K562 (cell line): ENCODE data around the gene RPRML. TPM values are rescaled to one million over a fixed set of nuclear protein-coding genes. Genes with fewer than 3 reads are reported as not detected.

ENCODE experiments used
- ATAC-seq: fragments of 200-7000 bp; cut with Tn5 transposase; 3 replicates; pipeline ENCODE4 v1.9.1; 2020; ENCODE audit warnings: moderate library complexity
- BruUV-seq: library from RNA; stranded (reverse); fragments of 400-500 nt; replicated peaks from 2 replicates; lab custom pipeline; 2021; lab: Mats Ljungman, UMichigan
- CTCF ChIA-PET: fragments of 300-600 bp; formaldehyde crosslinking; extraction: SDS; loops from one replicate; lab custom pipeline; 2021; ENCODE audit warnings: low intra/inter-chr PET ratio; lab: Yijun Ruan, JAX
- POLR2A ChIA-PET: fragments of 300-600, 350-650 bp; sonication (Branson Sonifier 250); formaldehyde crosslinking; extraction: SDS; loops from one replicate; lab custom pipeline; 2021; ENCODE audit warnings: antibody characterized with exemption, inconsistent platforms; lab: Yijun Ruan, JAX
- DNase-seq, 4 experiments: peaks; one replicate each; pipeline versions ENCODE4 v3.0.0 to v3.0.0-alpha.2; 2011 to 2018; ENCODE audit warnings: low spot score in 3 of 4, mixed read lengths in 3 of 4; ENCODE audit errors: extremely low read depth in 1 of 4
- FAIRE-seq: peaks from 2 replicates; lab custom pipeline; 2011; peaks lifted over from hg19 to GRCh38; lab: Jason Lieb, UNC
- H2AFZ ChIP-seq: 2 replicates; pipeline ENCODE4 v1.6.0; 2011; ENCODE audit warnings: low read depth, low read length, control low read depth, inconsistent platforms
- H3K27ac ChIP-seq: fragments of 200-600 bp; 3 replicates; pipeline ENCODE4 v1.8.0; 2011; ENCODE audit warnings: low read depth, mild to moderate bottlenecking, control low read depth, inconsistent platforms, low read length, moderate library complexity, mixed read lengths; ENCODE audit errors: extremely low read depth
- H3K27me3 ChIP-seq, 2 experiments: fragments of 300-600 bp in 1 of 2; 2 replicates in 1 of 2; 3 replicates in 1 of 2; pipeline versions ENCODE4 v1.6.0 to v1.8.0; 2011; ENCODE audit warnings: inconsistent platforms in 2 of 2, low read length in 2 of 2, mild to moderate bottlenecking in 1 of 2, mixed read lengths in 1 of 2, moderate library complexity in 1 of 2; ENCODE audit not compliant: control insufficient read depth in 2 of 2, insufficient read depth in 2 of 2
- H3K36me3 ChIP-seq: fragments of 300-600 bp; 3 replicates; pipeline ENCODE4 v1.8.0; 2011; ENCODE audit warnings: mild to moderate bottlenecking, low read length, inconsistent platforms; ENCODE audit not compliant: control insufficient read depth, insufficient read depth
- H3K4me1 ChIP-seq, 2 experiments: fragments of 200-600 bp in 1 of 2; replicated peaks in 1 of 2; 2 replicates in 1 of 2; 3 replicates in 1 of 2; pipeline versions ENCODE4 v1.5.1 to v1.8.0; 2011; ENCODE audit warnings: inconsistent platforms in 2 of 2, low read length in 2 of 2, mild to moderate bottlenecking in 1 of 2, mixed read lengths in 1 of 2, moderate library complexity in 1 of 2; ENCODE audit not compliant: control insufficient read depth in 2 of 2, insufficient read depth in 2 of 2
- H3K4me2 ChIP-seq: 2 replicates; pipeline ENCODE4 v1.6.1; 2011; ENCODE audit warnings: low read length, control low read depth, inconsistent platforms, mixed read lengths; ENCODE audit not compliant: insufficient read depth
- H3K4me3 ChIP-seq: fragments of 200-600 bp; sonication (generic), shearing (Covaris generic); 2 replicates; pipeline ENCODE4 v1.5.1; 2016; ENCODE audit warnings: control low read depth, inconsistent platforms
- H3K79me2 ChIP-seq: fragments of 200-600 bp; 3 replicates; pipeline ENCODE4 v1.8.0; 2011; ENCODE audit warnings: low read length, inconsistent platforms; ENCODE audit not compliant: control insufficient read depth, insufficient read depth
- H3K9ac ChIP-seq, 2 experiments: 2 replicates each; pipeline versions ENCODE4 v1.6.0 to v1.6.1; 2011; ENCODE audit warnings: low read depth in 2 of 2, low read length in 2 of 2, control low read depth in 1 of 2, inconsistent platforms in 1 of 2, mild to moderate bottlenecking in 1 of 2, mixed read lengths in 1 of 2; ENCODE audit not compliant: insufficient read depth in 1 of 2
- H3K9me1 ChIP-seq: one replicate; pipeline ENCODE4 v1.6.0; 2011; ENCODE audit warnings: inconsistent platforms, mild to moderate bottlenecking, low read length, moderate library complexity; ENCODE audit not compliant: control insufficient read depth, insufficient read depth
- H3K9me3 ChIP-seq: replicated peaks from 2 replicates; pipeline ENCODE4 v1.5.1; 2011; ENCODE audit warnings: low read depth, low read length, inconsistent platforms; ENCODE audit not compliant: control insufficient read depth, insufficient read depth
- H4K20me1 ChIP-seq: replicated peaks from 2 replicates; pipeline ENCODE4 v1.6.1; 2011; ENCODE audit warnings: low read length, inconsistent platforms, mixed read lengths; ENCODE audit not compliant: control insufficient read depth, insufficient read depth
- E2F1 ChIP-seq: sonication (generic); formaldehyde crosslinking; IDR thresholded peaks from 2 replicates; pipeline ENCODE4 v1.8.1; 2023; ENCODE audit warnings: mild to moderate bottlenecking, missing genetic modification reagents, moderate library complexity
- LEF1 ChIP-seq: fragments of 450-650 bp; IDR thresholded peaks from 2 replicates; pipeline ENCODE4 v1.6.1; 2016; ENCODE audit warnings: mild to moderate bottlenecking
- PRDM10 ChIP-seq: fragments of 450-650 bp; IDR thresholded peaks from 2 replicates; pipeline ENCODE4 v1.6.1; 2018; ENCODE audit not compliant: partially characterized antibody
- SETDB1 ChIP-seq: IDR thresholded peaks from one replicate; pipeline ENCODE4 v1.6.1; 2012; ENCODE audit warnings: low read length, control low read depth, inconsistent platforms
- ZNF184 ChIP-seq: sonication (generic); formaldehyde crosslinking; IDR thresholded peaks from 2 replicates; pipeline ENCODE4 v1.5.0; 2020; ENCODE audit warnings: missing genetic modification reagents
- ZNF324 ChIP-seq: fragments of 250-450 bp; sonication (Bioruptor Pico); IDR thresholded peaks from 2 replicates; pipeline ENCODE4 v1.4.0; 2020; ENCODE audit warnings: mild to moderate bottlenecking
- ZNF449 ChIP-seq: fragments of 250-450 bp; sonication (Bioruptor Pico); IDR thresholded peaks from 2 replicates; pipeline ENCODE4 v1.8.0; 2022; ENCODE audit warnings: moderate library complexity, mild to moderate bottlenecking, inconsistent platforms
- ZNF707 ChIP-seq: fragments of 250-450 bp; sonication (Bioruptor Pico); conservative IDR thresholded peaks from 2 replicates; pipeline ENCODE4 v1.8.0; 2022; ENCODE audit warnings: inconsistent platforms, mild to moderate bottlenecking, moderate library complexity
- WGBS: fragments of 100-300 bp; shearing (Covaris generic); methylation state at CpG from one replicate; pipeline ENCODE4 v1.1.6; 2016; ENCODE audit warnings: low coverage, mixed read lengths; ENCODE audit not compliant: insufficient coverage; ENCODE audit errors: missing lambda C conversion rate; 5-methylcytosine and 5-hydroxymethylcytosine counted together
- in situ Hi-C: fragments of 300-500 bp; cut with MboI; formaldehyde crosslinking; loops from 4 replicates; pipeline ENCODE4 v1.15.0; 2018; ENCODE audit warnings: inconsistent platforms, mixed read lengths
- intact Hi-C: fragments of 100-400 bp; cut with micrococcal nuclease; formaldehyde crosslinking; loops from 2 replicates; pipeline ENCODE4 v1.14.2; 2022
- polyA plus RNA-seq, 8 experiments: library from polyadenylated mRNA; depleted of rRNA in 4 of 8; stranded (reverse) in 5 of 8; unstranded in 3 of 8; fragments of >200 nt; fragmentation: Nextera tagmentation in 2 of 8; fragmentation: Illumina TruSeq in 1 of 8; extraction: Ambion mirVana in 2 of 8; extraction: Trizol in 1 of 8; gene quantifications; 2 replicates each; pipeline versions ENCODE4 v1.2.1 to v1.2.3, GENCODE V29; 2011 to 2014; ENCODE audit warnings: inconsistent platforms in 1 of 8, missing spikeins in 1 of 8
- total RNA-seq, 7 experiments: library from RNA; depleted of rRNA in 6 of 7; stranded (reverse); fragments of >200 nt in 6 of 7; fragmentation: Illumina TruSeq in 2 of 7; extraction: Trizol in 2 of 7; gene quantifications; 2 replicates each; pipeline versions ENCODE4 v1.2.1 to v1.2.3, GENCODE V29; 2011 to 2021; ENCODE audit warnings: low replicate concordance in 1 of 7

The RPRML gene
- total and polyA plus RNA-seq, 9 of the 15 experiments (the other 6 are each of a cell fraction or from before 2014, with no cell fraction given), result not detected

GRCh38 chr17:46964315-46965265, 14.5 kb downstream of the RPRML start (continued):
- no peak for TF ChIP-seq PRDM10

- ATAC-seq (no peak), DNase-seq (no peak), FAIRE-seq (no peak)
- BruUV-seq, result no TSS peak
- H3K4me2 ChIP-seq, result no peak overlapping the region
- CTCF ChIA-PET, result interaction anchor here (0.7 kb wide), 1 partner anchor 382 kb away, joined by 4 read pairs; no protein-coding TSS in a partner anchor
- no peak overlapping the region for H3K27ac ChIP-seq
- peaks cover 13 to 35% of the 10 kb centered on the region in 2 experiments; a peak in 4 of 5 replicates for H3K27me3 ChIP-seq
- no peak overlapping the region for H3K4me3 ChIP-seq
- in situ Hi-C loops (no loop called here), intact Hi-C loops (no loop called here)
- no peaks in the 10 kb centered on the region for H3K9me3 ChIP-seq
- no peaks in the 10 kb centered on the region for H3K36me3 ChIP-seq
- POLR2A ChIA-PET, result interaction anchor here (1.4 to 2.2 kb wide), 2 partner anchors 15 to 20 kb away, joined by 5 read pairs; no protein-coding TSS in a partner anchor
- H3K9me1 ChIP-seq, result no peaks in the 10 kb centered on the region
- H3K79me2 ChIP-seq, result no peaks in the 10 kb centered on the region
- 0% methylated on average over 2 of the region's 2 CpGs for WGBS
- H3K4me1 ChIP-seq, result no peaks in the 10 kb centered on the region
- no peak overlapping the region for H3K9ac ChIP-seq
- H4K20me1 ChIP-seq, result peaks cover 10% of the 10 kb centered on the region; the same call in 1 of the 2 replicates
- no peak overlapping the region for H2AFZ ChIP-seq
- TF ChIP-seq SETDB1, result no peak
- no peak for TF ChIP-seq ZNF449 (CRISPR knock-in tag)
- TF ChIP-seq LEF1, result no peak
- TF ChIP-seq E2F1 (CRISPR knock-in tag), result no peak
- no peak for TF ChIP-seq ZNF184 (CRISPR knock-in tag)
- TF ChIP-seq ZNF707 (CRISPR knock-in tag), result no peak
- no peak for TF ChIP-seq ZNF324 (CRISPR knock-in tag)
These were observed 15.5 kb downstream of the RPRML start for GRCh38 chr17:46963571-46963970.
